Measurements from ENCODE around the gene PALD1.
A peak's percentile ranks its signal among the peaks of the same experiment; 100 is the strongest.

Gene PALD1

GRCh38 chr10:70465832-70466231 lies 12.7 kb upstream of the PALD1 start:
- no peak for TF ChIP-seq CTCF (conservative IDR thresholded peaks at IDR 0.05; ENCODE audit: low read depth, low read length)
- DNase-seq (ENCODE audit: low read depth), result no peak
- no peak overlapping the region for H3K4me3 ChIP-seq (ENCODE audit: low read length)

GRCh38 chr10:70466951-70467350 lies 11.6 kb upstream of the PALD1 start:
- no peak overlapping the region for H3K4me3 ChIP-seq (ENCODE audit: low read length)
- no peak for DNase-seq (ENCODE audit: low read depth)
- TF ChIP-seq CTCF (conservative IDR thresholded peaks at IDR 0.05; ENCODE audit: low read depth, low read length), result no peak

- DNase-seq (ENCODE audit: low read depth), result no peak
- TF ChIP-seq CTCF (conservative IDR thresholded peaks at IDR 0.05; ENCODE audit: low read depth, low read length), result no peak
- H3K4me3 ChIP-seq (ENCODE audit: low read length), result no peak overlapping the region
Measured at GRCh38 chr10:70472799-70473454, 5.6 kb upstream of the PALD1 start.

- H3K4me3 ChIP-seq (ENCODE audit: low read length), result no peak overlapping the region
- peak; percentile 44 for DNase-seq (ENCODE audit: low read depth)
Measured at GRCh38 chr10:70474780-70475179, 3.8 kb upstream of the PALD1 start.

GRCh38 chr10:70475661-70476060 lies 2.9 kb upstream of the PALD1 start:
- no peak for DNase-seq (ENCODE audit: low read depth)
- TF ChIP-seq CTCF (conservative IDR thresholded peaks at IDR 0.05; ENCODE audit: low read depth, low read length), result no peak

More at GRCh38 chr10:70474780-70475179, 3.8 kb upstream of the PALD1 start:
- TF ChIP-seq CTCF (conservative IDR thresholded peaks at IDR 0.05; ENCODE audit: low read depth, low read length), result no peak

GRCh38 chr10:70476249-70477035 lies 2.1 kb upstream of the PALD1 start:
- DNase-seq (ENCODE audit: low read depth), result no peak
- no peak overlapping the region for H3K4me3 ChIP-seq (ENCODE audit: low read length)
- TF ChIP-seq CTCF (conservative IDR thresholded peaks at IDR 0.05; ENCODE audit: low read depth, low read length), result no peak

More at GRCh38 chr10:70475661-70476060, 2.9 kb upstream of the PALD1 start:
- H3K4me3 ChIP-seq (ENCODE audit: low read length), result no peak overlapping the region

All from retinal pigment epithelial cell (primary cell).